GM18517 (cell line): ENCODE data around the gene EYS.
"Not testable (repeated sequence)": the region's sequence is repeated elsewhere in the genome, so short reads cannot be mapped to it uniquely, and the experiment has no call there.

ENCODE experiments used
- ATAC-seq: cut with Tn5 transposase; IDR thresholded peaks from one replicate; pipeline ENCODE4 v1.9.1; 2021; ENCODE audit warnings: mild to moderate bottlenecking, moderate library complexity; ENCODE audit not compliant: unreplicated experiment

EYS gene

GRCh38 chr6:63887804-63888203 lies 1819.2 kb downstream of the EYS start:
- ATAC-seq = not testable (repeated sequence)

GRCh38 chr6:63887002-63887751 lies 1819.8 kb downstream of the EYS start:
- no peak for ATAC-seq

- no peak for ATAC-seq
These were observed 1820.7 kb downstream of the EYS start for GRCh38 chr6:63886341-63886740.

- ATAC-seq = no peak
These were observed 1823.4 kb downstream of the EYS start for GRCh38 chr6:63883597-63883996.

- no peak for ATAC-seq
These were observed 1824.8 kb downstream of the EYS start for GRCh38 chr6:63882208-63882607.

- ATAC-seq = no peak
These were observed 1825.2 kb downstream of the EYS start for GRCh38 chr6:63881791-63882190.

- no peak for ATAC-seq
These were observed 1834.8 kb downstream of the EYS start for GRCh38 chr6:63872233-63872632.

GRCh38 chr6:63868351-63868750 lies 1838.7 kb downstream of the EYS start:
- ATAC-seq = no peak

- ATAC-seq = no peak
These were observed 1842.2 kb downstream of the EYS start for GRCh38 chr6:63864671-63865318.

- ATAC-seq = no peak
These were observed 1843.0 kb downstream of the EYS start for GRCh38 chr6:63864061-63864460.

- no peak for ATAC-seq
These were observed 1844.4 kb downstream of the EYS start for GRCh38 chr6:63862486-63863198.

GRCh38 chr6:63859528-63859927 lies 1847.5 kb downstream of the EYS start:
- ATAC-seq = no peak

- no peak for ATAC-seq
These were observed 1848.3 kb downstream of the EYS start for GRCh38 chr6:63858691-63859090.

GRCh38 chr6:63856271-63856670 lies 1850.8 kb downstream of the EYS start:
- ATAC-seq = no peak

GRCh38 chr6:63844287-63844686 lies 1862.7 kb downstream of the EYS start:
- ATAC-seq = no peak

- no peak for ATAC-seq
These were observed 1867.5 kb downstream of the EYS start for GRCh38 chr6:63839485-63839884.

GRCh38 chr6:63828678-63829077 lies 1878.3 kb downstream of the EYS start:
- ATAC-seq = not testable (repeated sequence)

- no peak for ATAC-seq
These were observed 1882.3 kb downstream of the EYS start for GRCh38 chr6:63824722-63825121.

GRCh38 chr6:63821442-63821841 lies 1885.6 kb downstream of the EYS start:
- ATAC-seq = no peak

GRCh38 chr6:63819831-63820230 lies 1887.2 kb downstream of the EYS start:
- no peak for ATAC-seq

- no peak for ATAC-seq
These were observed 1889.5 kb downstream of the EYS start for GRCh38 chr6:63817492-63818050.
